T47D (cell line): ENCODE measurements around the gene MACROD1.

Source experiments
- DNase-seq, 2 experiments: peaks; one replicate each; pipeline versions ENCODE4 v3.0.0 to v3.0.0-alpha.2; 2011 to 2012; ENCODE audit warnings: low read depth in 1 of 2, low spot score in 1 of 2
- JUND ChIP-seq: IDR thresholded peaks from 2 replicates; pipeline ENCODE4 v1.6.1; 2012; ENCODE audit warnings: low read depth
- in situ Hi-C: cut with HindIII; loops from 2 replicates; pipeline ENCODE4 v1.10.0; 2016; ENCODE audit warnings: low sequenced_read_pairs, low pct_unique_long_range_greater_than_20kb

The MACROD1 gene

DNA sequence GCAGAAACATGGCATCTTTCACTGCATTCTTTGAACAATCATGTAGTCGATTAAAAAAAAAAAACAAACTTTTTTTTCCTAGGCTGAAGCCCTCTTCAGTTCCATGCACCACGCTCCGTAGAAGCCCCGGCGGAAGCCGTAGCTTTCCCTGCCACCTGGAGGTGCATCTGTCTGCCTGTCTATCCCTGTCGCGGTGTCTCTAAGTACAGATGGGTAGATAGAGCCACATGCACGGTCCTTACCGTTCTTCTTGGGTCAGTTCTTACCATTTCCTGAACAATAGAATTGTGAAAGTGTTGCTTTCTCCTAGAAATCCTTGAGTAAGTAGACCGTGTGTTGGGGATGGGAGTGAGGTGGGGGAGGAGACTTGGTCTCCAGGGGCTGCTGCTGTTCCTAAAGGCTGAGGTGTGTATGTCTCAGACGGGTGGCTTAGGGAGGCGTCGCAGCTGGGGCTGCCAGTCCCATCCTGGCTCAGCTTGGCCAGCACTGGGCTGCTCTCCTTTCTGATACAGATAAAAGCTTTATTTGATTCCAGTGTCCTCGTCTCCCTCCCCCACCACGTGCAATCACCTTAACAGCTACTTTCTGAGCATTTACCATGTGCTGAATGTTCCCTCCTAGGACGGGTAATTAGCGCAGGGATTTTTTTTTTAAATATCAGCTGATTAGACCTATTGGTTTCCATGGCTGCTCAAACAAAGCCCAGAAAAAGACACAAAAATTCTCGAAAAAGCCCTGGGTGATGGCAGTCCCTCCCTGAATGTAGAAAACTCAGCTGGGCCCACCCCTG lies 46.8 kb downstream of the MACROD1 start:
- in situ Hi-C loops = no loop called here
- no peak for DNase-seq
- TF ChIP-seq JUND = no peak

DNA sequence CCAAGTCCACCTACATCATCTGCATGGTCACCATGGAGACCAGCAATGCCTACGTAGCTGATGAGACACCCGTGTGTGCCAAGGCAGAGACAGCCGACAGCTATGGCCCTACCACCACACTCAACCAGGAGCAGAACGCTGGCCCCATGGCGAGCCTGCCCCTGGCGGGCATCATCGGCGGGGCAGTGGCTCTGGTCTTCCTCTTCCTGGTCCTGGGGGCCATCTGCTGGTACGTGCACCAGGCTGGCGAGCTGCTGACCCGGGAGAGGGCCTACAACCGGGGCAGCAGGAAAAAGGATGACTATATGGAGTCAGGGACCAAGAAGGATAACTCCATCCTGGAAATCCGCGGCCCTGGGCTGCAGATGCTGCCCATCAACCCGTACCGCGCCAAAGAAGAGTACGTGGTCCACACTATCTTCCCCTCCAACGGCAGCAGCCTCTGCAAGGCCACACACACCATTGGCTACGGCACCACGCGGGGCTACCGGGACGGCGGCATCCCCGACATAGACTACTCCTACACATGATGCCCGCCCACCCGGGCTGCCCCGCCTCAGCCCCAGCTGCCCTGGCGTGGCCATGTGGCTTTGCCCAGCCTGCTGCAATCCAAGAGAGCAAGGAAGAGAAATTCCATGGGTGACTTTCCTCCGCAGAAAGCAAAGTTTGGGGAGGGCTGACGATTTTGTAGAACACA lies 48.0 kb downstream of the MACROD1 start:
- in situ Hi-C loops = no loop called here
- no peak for DNase-seq
- TF ChIP-seq JUND = no peak

DNA sequence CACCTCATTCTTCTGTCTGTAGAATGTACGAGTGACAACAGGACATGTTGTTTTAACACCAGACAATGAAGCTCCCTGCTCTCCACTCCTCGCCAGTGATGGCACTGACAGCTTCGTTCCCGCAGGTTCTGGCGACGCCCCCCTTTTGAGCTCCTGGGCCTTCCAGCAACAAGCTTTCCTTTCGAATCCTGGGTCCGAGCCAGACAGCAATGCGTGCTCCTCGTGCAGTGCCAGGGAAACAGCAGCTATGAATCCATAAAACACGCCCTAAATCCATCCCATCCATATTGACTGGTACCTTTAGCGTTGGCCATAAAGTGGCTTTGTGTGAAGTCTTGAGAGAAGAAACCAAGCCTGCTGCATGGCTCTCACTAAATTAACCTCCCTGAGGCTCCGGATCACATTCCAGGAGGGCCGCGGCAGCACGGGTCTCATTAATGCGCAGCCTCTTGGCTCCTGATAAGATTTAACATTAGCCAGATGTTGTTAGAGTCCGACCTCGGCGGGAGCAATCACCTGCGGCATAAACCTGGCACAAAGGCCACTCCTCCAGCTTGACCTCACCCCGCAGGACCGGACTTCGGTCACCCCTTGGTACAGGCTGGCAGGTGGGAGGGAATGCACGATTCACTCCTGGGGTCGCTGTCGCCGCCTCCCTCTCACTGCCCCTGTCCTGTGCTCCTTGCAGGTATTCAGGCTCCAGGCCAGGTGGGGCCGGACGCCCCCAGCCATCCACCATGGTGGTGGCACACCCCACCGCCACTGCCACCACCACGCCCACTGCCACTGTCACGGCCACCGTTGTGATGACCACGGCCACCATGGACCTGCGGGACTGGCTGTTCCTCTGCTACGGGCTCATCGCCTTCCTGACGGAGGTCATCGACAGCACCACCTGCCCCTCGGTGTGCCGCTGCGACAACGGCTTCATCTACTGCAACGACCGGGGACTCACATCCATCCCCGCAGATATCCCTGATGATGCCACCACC lies 50.1 kb downstream of the MACROD1 start:
- in situ Hi-C loops = no loop called here
- DNase-seq = no peak
- TF ChIP-seq JUND = no peak

DNA sequence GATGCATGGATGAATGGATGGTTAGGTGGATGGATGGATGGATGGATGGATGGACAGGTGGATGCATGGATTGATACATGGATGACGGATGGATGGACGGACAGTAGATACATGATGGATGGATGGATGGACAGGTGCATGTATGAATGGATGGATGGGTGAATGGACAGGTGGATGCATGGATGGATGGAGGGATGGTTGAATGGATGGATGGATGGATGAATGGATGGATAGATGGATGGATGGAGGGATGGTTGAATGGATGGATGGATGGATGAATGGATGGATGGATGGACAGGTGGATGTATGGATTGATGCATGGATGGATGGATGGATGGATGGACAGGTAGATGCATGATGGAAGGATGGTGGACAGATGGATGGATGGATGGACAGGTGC lies 51.7 kb downstream of the MACROD1 start:
- no peak for DNase-seq
- TF ChIP-seq JUND = no peak
- in situ Hi-C loops = no loop called here

DNA sequence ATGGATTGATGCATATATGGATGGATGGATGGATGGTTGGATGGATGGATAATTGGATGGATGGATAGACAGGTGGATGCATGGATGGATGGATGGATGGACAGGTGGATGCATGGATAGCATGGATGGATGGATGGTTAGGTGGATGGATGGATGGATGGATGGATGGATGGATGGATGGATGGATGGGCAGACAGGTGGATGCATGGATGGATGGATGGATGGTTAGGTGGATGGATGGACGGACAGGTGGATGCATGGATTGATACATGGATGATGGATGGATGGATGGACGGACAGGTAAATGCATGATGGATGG lies 52.5 kb downstream of the MACROD1 start:
- DNase-seq = no peak
- TF ChIP-seq JUND = no peak
- in situ Hi-C loops = no loop called here

DNA sequence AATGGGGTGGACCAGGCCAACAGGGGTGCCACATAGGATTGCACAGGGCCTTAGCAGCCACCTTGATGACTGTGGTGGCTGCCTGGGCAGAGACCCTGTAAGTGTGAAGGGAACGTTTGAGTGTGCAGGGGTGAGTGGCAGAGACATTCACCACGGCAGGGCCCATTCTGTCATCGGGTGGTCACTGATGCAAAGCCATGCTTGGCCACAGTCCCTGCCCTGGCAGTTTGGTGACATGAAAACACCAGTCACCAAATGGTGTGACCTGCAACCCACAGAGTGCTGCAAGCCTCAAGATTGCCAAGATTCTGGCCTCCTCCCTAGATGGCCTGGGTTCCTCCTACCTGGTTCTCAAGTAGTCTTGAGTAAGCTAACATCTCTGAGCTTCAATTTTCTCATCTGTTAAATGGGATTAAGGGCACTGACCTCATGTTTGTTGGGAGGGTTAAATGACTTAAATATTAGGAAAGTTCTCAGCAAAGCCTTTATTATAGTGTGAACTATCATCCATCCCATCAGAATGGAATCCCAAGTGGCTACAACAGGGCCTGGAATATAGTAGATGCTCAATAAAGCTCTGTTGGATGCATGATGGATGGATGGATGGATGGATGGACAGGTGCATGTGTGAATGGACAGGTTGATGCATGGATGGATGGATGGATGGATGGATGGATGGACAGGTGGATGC lies 53.0 kb downstream of the MACROD1 start:
- no peak for TF ChIP-seq JUND
- no peak for DNase-seq
- in situ Hi-C loops = no loop called here

DNA sequence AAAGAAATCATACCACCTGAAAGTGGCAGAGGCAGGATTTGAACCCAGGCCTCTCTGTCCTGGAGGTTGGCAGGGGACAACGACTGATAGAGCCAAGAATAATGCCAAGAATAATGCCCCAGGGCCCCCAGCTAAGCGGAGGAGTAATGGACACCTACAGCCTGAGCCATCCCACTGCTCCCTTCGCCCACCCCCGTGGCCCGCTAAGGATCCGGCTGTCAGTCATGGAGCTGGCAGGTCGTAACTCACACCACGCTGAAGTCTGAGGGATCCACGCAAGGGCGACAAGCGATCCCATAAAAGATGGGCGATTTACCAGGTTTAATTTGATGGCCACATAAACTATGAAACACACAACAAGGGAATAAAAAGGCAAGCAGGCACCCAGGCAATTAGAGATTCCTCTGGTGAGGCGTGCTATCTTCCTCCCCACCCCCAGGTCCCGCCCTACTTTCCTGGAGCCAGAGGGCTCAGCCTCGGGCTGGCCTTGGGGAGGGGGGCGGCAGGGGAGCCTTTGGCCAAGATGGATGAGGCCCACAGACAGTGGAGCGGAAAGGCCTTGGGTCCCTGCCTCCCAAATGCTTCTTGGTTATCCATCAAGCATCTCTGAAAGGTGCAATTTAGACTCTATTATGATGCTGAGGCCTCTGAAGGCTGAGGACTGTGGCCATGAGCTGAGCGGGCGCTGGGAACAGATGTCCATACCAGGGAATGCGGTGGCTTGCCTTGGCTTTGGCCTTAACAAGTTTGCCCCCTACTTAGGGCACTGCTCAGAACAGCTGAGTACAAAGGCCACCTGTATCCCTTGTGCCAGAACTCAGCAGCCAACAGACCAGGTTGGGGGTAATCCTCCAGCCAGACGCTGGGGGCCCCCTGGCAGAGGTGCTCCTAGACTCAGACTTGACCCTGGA lies 55.2 kb downstream of the MACROD1 start:
- no peak for TF ChIP-seq JUND
- in situ Hi-C loops = no loop called here
- DNase-seq = no peak

DNA sequence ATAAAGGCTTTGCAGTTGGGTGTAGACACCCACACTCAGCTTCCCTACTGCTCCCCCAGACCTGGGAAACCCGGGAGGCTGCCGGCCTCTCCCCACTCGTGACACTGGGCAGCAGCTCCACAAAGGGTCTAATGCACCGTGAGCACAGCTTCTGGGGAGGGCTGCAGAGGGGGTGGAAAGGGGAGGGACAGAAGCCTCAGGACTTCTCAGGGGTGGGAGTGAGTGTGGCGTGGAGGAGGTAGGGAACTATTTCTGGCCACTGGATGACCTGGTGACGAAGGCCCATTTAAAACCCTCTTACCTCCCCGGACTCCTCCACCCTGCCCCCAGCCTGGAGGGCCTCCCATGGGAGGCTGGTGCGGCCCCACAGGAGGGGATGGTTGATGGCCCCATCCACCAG lies 56.6 kb downstream of the MACROD1 start:
- in situ Hi-C loops = no loop called here
- no peak for DNase-seq
- TF ChIP-seq JUND = no peak

DNA sequence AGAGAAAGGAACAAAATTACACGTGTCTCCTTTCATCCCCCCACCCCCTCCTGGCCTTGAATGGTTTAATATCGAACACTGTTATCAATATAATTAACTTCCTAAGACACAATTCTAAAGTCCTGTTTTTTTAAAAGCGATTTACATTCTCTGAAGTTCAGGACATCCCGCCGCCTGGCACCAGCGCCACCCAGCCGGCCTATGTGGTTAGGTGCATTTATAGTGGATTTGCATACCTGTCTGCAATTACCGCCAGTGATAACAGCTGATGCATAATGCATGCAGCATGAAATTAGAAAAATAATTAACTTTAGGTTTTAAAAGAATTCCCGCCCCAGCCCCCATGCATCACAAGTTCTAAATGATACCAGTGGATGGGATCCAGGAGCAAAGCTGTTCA lies 58.6 kb downstream of the MACROD1 start:
- TF ChIP-seq JUND = no peak
- in situ Hi-C loops = no loop called here
- no peak for DNase-seq

DNA sequence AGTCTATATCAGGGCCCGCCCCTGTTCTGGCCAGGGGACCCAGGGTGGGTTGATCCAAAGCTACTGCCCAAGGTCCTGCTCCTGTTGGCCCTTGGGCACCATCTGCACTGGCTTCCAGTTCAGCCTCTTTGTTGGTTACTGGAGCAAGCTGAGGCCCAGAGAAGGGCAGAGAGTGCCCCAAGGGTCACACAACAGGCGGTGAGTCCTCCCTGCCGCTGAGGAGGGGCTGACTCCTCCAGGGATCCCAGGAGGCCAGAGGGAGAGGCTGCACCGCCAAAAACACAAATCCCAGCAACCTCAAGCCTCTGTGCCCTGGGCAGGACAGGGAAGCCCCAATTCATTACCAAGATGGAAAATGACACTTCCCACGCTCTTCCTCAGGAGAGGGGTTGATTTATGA lies 61.3 kb downstream of the MACROD1 start:
- in situ Hi-C loops = no loop called here
- no peak for TF ChIP-seq JUND

DNA sequence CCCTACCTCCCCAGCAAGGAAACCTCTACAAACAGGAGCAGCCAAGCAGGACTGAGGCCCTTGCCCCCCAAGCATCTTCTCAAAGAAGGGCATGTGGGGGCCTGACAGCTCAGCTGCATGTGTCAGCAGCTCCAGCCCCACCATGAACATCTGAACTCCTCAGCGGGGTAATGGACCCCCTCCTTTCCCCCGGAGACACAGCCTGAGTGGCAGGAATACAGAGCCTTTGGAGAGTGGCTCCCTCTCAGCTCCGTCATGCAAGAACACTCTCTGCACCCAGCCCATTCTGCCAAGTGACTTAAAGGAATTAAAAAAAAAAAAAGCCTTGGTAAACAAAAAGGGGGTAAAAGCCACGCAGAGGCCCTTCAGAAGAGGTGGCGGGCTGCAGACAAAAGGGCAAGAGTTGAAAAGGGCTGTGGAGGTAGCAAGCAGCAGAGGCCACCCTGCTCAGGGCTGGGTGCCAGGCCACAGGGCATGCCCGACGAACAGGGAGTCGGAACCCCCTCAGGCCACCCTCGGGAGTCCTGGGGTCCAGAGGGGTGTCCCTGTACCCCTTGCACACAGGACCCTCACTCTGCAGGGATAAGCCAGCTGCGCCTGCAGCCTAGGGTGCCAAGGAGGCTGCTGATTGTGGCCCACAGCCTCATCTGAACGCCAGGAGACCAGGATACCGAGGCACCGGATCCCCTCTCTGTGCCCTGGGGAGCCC lies 62.5 kb downstream of the MACROD1 start:
- in situ Hi-C loops = no loop called here
- no peak for DNase-seq
- TF ChIP-seq JUND = no peak

More for the DNA sequence above, 61.3 kb downstream of the MACROD1 start:
- no peak for DNase-seq
